ENCODE data around the gene GRIA4. TPM values are rescaled to one million over a fixed set of nuclear protein-coding genes. Genes with fewer than 3 reads are reported as not detected.

GRIA4 gene
- total RNA-seq, 1 donor from 2014 or later, result 0.27 TPM

DNA sequence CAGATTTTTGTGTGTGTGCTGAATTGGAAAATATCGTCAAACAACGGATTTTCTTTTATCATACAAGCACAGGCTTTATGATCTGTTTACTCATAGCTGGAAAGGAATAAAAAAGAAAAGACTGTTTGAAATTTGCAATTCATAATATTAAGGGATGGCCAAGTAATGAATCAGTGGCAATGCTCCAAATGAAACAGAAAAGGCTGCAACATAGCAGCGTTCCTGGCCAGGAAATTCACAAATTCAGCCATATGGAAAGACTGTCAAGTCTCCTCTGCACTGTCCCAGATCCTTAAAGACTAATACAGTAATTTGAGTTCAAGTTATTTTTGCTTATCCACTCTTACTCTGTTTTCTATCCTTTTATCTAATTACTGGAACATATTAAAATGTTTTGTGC, 313.9 kb downstream of the GRIA4 start:
- DNase-seq (ENCODE audit: low read depth), result peak; percentile 68
- Mint-ChIP-seq H3K36me3 (ENCODE audit: low read depth, unreplicated experiment) (no peaks in the 10 kb centered on the region), H3K9me3 (ENCODE audit: unreplicated experiment) (no peaks in the 10 kb centered on the region), H3K27ac (ENCODE audit: unreplicated experiment) (no peak overlapping the region), H3K4me1 (ENCODE audit: low read depth, unreplicated experiment) (no peaks in the 10 kb centered on the region), H3K4me3 (ENCODE audit: unreplicated experiment) (no peak overlapping the region), H3K27me3 (ENCODE audit: low read depth, unreplicated experiment) (no peaks in the 10 kb centered on the region)
- no peaks in the 10 kb centered on the region for H4K20me1 ChIP-seq (ENCODE audit: insufficient read depth, low read length)
- H3K4me1 ChIP-seq (ENCODE audit: insufficient read depth, low read length), result no peaks in the 10 kb centered on the region
- H3K4me2 ChIP-seq (ENCODE audit: low read length), result peak overlapping the region; percentile 35
- TF ChIP-seq, protein P1, sequence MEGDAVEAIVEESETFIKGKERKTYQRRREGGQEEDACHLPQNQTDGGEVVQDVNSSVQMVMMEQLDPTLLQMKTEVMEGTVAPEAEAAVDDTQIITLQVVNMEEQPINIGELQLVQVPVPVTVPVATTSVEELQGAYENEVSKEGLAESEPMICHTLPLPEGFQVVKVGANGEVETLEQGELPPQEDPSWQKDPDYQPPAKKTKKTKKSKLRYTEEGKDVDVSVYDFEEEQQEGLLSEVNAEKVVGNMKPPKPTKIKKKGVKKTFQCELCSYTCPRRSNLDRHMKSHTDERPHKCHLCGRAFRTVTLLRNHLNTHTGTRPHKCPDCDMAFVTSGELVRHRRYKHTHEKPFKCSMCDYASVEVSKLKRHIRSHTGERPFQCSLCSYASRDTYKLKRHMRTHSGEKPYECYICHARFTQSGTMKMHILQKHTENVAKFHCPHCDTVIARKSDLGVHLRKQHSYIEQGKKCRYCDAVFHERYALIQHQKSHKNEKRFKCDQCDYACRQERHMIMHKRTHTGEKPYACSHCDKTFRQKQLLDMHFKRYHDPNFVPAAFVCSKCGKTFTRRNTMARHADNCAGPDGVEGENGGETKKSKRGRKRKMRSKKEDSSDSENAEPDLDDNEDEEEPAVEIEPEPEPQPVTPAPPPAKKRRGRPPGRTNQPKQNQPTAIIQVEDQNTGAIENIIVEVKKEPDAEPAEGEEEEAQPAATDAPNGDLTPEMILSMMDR (IDR thresholded peaks at IDR 0.05; ENCODE audit: insufficient read depth, low read depth, low read length), result no peak
- TF ChIP-seq EZH2 (IDR thresholded peaks at IDR 0.05; ENCODE audit: insufficient read depth, low read length), result no peak
- no peak overlapping the region for H3K9ac ChIP-seq (ENCODE audit: low read length)
- no peaks in the 10 kb centered on the region for H3K9me3 ChIP-seq (ENCODE audit: insufficient read depth, low read depth, low read length)
- H2AFZ ChIP-seq (ENCODE audit: low read depth, low read length), result no peak overlapping the region
- H3K36me3 ChIP-seq (ENCODE audit: insufficient read depth, low read length), result no peaks in the 10 kb centered on the region
- H3K27me3 ChIP-seq (ENCODE audit: insufficient read depth, low read length), result no peaks in the 10 kb centered on the region
- no peaks in the 10 kb centered on the region for H3K79me2 ChIP-seq (ENCODE audit: insufficient read depth, low read length)
- H3K4me3 ChIP-seq (ENCODE audit: insufficient read depth, low read depth, low read length), result no peak overlapping the region
- H3K27ac ChIP-seq (ENCODE audit: low read depth, low read length), result no peak overlapping the region
- no peak for FAIRE-seq

DNA sequence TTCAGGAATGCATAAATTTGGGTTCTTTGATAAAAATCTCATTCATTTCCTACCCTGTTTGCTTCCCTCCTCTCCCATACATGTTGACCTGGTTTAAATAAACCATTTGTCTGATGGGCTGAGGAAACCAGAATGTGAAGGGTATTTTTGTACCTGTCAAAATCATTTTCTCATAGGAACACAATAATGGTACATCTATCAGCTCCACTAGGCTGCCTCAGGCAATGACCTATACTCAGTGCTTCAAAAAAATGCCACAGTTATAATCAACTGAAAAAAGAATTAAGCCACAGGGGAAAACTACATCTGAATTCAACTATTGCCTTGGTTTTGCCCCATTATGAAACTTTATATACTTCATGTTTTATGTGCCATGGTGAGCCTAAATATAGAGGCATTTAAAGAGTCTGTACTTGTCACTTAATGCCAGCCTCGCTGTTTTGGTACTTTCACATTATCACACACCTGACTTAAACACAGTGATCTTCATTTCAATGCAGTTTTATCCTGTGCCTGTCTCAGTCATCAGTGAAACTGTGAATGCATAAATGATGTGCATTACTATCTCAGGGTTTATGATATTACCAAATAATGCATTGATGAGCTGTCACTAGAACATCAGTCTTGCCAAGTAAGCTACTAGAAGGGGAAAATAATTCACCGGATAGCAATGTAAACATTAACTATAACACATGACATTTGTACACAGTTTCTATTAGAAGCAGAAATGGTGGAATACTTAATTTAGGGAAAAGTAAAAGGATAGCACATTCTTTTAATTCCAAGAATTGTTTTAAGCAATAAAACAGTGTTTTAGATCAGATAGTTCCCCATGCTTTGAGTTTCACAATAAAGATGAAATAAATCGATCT, 319.4 kb downstream of the GRIA4 start:
- Mint-ChIP-seq H3K27me3 (ENCODE audit: low read depth, unreplicated experiment) (no peaks in the 10 kb centered on the region), H3K4me3 (ENCODE audit: unreplicated experiment) (no peak overlapping the region), H3K4me1 (ENCODE audit: low read depth, unreplicated experiment) (peaks cover 4% of the 10 kb centered on the region), H3K9me3 (ENCODE audit: unreplicated experiment) (no peaks in the 10 kb centered on the region), H3K36me3 (ENCODE audit: low read depth, unreplicated experiment) (no peaks in the 10 kb centered on the region), H3K27ac (ENCODE audit: unreplicated experiment) (no peak overlapping the region)
- Histone ChIP-seq H3K27ac (ENCODE audit: low read depth, low read length) (no peak overlapping the region), H3K4me2 (ENCODE audit: low read length) (no peak overlapping the region), H3K27me3 (ENCODE audit: insufficient read depth, low read length) (no peaks in the 10 kb centered on the region), H2AFZ (ENCODE audit: low read depth, low read length) (no peak overlapping the region), H4K20me1 (ENCODE audit: insufficient read depth, low read length) (no peaks in the 10 kb centered on the region), H3K4me1 (ENCODE audit: insufficient read depth, low read length) (no peaks in the 10 kb centered on the region), H3K79me2 (ENCODE audit: insufficient read depth, low read length) (no peaks in the 10 kb centered on the region), H3K36me3 (ENCODE audit: insufficient read depth, low read length) (no peaks in the 10 kb centered on the region), H3K9ac (ENCODE audit: low read length) (no peak overlapping the region), H3K4me3 (ENCODE audit: insufficient read depth, low read depth, low read length) (no peak overlapping the region), H3K9me3 (ENCODE audit: insufficient read depth, low read depth, low read length) (no peaks in the 10 kb centered on the region)
- FAIRE-seq (no peak), DNase-seq (ENCODE audit: low read depth) (no peak)
- TF ChIP-seq EZH2 (IDR thresholded peaks at IDR 0.05; ENCODE audit: insufficient read depth, low read length), result no peak
- TF ChIP-seq, protein P1 (IDR thresholded peaks at IDR 0.05; ENCODE audit: insufficient read depth, low read depth, low read length), result no peak

DNA sequence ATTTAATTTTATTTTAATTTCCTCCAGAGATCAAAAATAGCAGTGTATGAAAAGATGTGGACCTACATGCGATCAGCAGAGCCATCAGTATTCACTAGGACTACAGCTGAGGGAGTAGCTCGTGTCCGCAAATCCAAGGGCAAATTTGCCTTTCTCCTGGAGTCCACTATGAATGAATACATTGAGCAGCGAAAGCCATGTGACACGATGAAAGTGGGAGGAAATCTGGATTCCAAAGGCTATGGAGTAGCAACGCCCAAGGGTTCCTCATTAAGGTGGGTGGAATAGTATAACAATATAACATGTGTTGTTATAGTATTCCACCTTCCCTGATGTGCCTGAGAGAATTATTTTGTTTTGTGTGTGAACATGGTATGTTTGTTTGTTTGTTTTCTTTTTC, 323.8 kb downstream of the GRIA4 start:
- H3K27ac ChIP-seq (ENCODE audit: low read depth, low read length), result no peak overlapping the region
- Mint-ChIP-seq H3K27me3 (ENCODE audit: low read depth, unreplicated experiment) (no peaks in the 10 kb centered on the region), H3K36me3 (ENCODE audit: low read depth, unreplicated experiment) (no peaks in the 10 kb centered on the region), H3K4me3 (ENCODE audit: unreplicated experiment) (no peak overlapping the region), H3K9me3 (ENCODE audit: unreplicated experiment) (no peaks in the 10 kb centered on the region), H3K27ac (ENCODE audit: unreplicated experiment) (no peak overlapping the region), H3K4me1 (ENCODE audit: low read depth, unreplicated experiment) (peaks cover 25% of the 10 kb centered on the region)
- H3K4me2 ChIP-seq (ENCODE audit: low read length), result no peak overlapping the region
- H3K79me2 ChIP-seq (ENCODE audit: insufficient read depth, low read length), result no peaks in the 10 kb centered on the region
- no peaks in the 10 kb centered on the region for H3K9me3 ChIP-seq (ENCODE audit: insufficient read depth, low read depth, low read length)
- no peak for DNase-seq (ENCODE audit: low read depth)
- no peaks in the 10 kb centered on the region for H4K20me1 ChIP-seq (ENCODE audit: insufficient read depth, low read length)
- H2AFZ ChIP-seq (ENCODE audit: low read depth, low read length), result no peak overlapping the region
- no peaks in the 10 kb centered on the region for H3K27me3 ChIP-seq (ENCODE audit: insufficient read depth, low read length)
- FAIRE-seq, result no peak
- no peaks in the 10 kb centered on the region for H3K36me3 ChIP-seq (ENCODE audit: insufficient read depth, low read length)
- no peak overlapping the region for H3K4me3 ChIP-seq (ENCODE audit: insufficient read depth, low read depth, low read length)
- peaks cover 10% of the 10 kb centered on the region for H3K4me1 ChIP-seq (ENCODE audit: insufficient read depth, low read length)
- TF ChIP-seq, protein P1 (IDR thresholded peaks at IDR 0.05; ENCODE audit: insufficient read depth, low read depth, low read length), result no peak
- no peak for TF ChIP-seq EZH2 (IDR thresholded peaks at IDR 0.05; ENCODE audit: insufficient read depth, low read length)
- H3K9ac ChIP-seq (ENCODE audit: low read length), result no peak overlapping the region
